Measurements from ENCODE around the gene DNAJB2. TPM values are rescaled to one million over a fixed set of nuclear protein-coding genes. Genes with fewer than 3 reads are reported as not detected.

DNAJB2 gene
- total RNA-seq, 4 donors from 2014 or later: 45.3 to 76.1 (median 54.9) TPM

GRCh38 chr2:219247678-219248642 lies 31.2 kb upstream of the DNAJB2 start:
- 68 to 93% methylated on average over 3 of the region's 17 CpGs for WGBS, 2 donors (ENCODE audit: low coverage in 1 of 2)
- ATAC-seq: no peak
- Histone ChIP-seq H3K27ac (peak overlapping the region in 3 of 4 donors; percentile 87 to 90 (median 88)), H3K4me3 (no peak overlapping the region), H3K36me3 (peaks cover 0 to 47% of the 10 kb centered on the region in 2 donors), H3K27me3 (no peaks in the 10 kb centered on the region), H3K4me1 (peaks cover 3 to 81% (median 25%) of the 10 kb centered on the region in 3 donors), H3K9me3 (no peaks in the 10 kb centered on the region)
- TF ChIP-seq POLR2A (IDR thresholded peaks at IDR 0.05): no peak
- TF ChIP-seq CTCF (IDR thresholded peaks at IDR 0.05): no peak
- no peak for TF ChIP-seq POLR2AphosphoS5 (IDR thresholded peaks at IDR 0.05)
- no peak for TF ChIP-seq EP300 (IDR thresholded peaks at IDR 0.05)

- H3K4me1 ChIP-seq: peaks cover 3 to 88% (median 27%) of the 10 kb centered on the region in 3 donors
- WGBS, 2 donors (ENCODE audit: low coverage in 1 of 2): 92% methylated on average over 2 of the region's 2 CpGs; no CpG with 5 or more reads in 1 of the 2 donors
- no peak for ATAC-seq
Measured at GRCh38 chr2:219248845-219249202, 30.3 kb upstream of the DNAJB2 start.

GRCh38 chr2:219249203-219249980 lies 29.8 kb upstream of the DNAJB2 start:
- peak overlapping the region in 1 of 2 donors; percentile 1 for H3K4me3 ChIP-seq
- peaks cover 3 to 89% (median 29%) of the 10 kb centered on the region in 3 donors for H3K4me1 ChIP-seq
- peak overlapping the region; percentile 45 to 90 (median 88) for H3K27ac ChIP-seq
- H3K36me3 ChIP-seq: peaks cover 0 to 47% of the 10 kb centered on the region in 2 donors
- 0% methylated on average over 1 of the region's 7 CpGs; no CpG with 5 or more reads in 1 of the 2 donors for WGBS, 2 donors (ENCODE audit: low coverage in 1 of 2)
- TF ChIP-seq POLR2A (IDR thresholded peaks at IDR 0.05) (no peak), CTCF (IDR thresholded peaks at IDR 0.05) (no peak), POLR2AphosphoS5 (IDR thresholded peaks at IDR 0.05) (peak; percentile 46), EP300 (IDR thresholded peaks at IDR 0.05) (no peak)
- H3K9me3 ChIP-seq: no peaks in the 10 kb centered on the region
- H3K27me3 ChIP-seq: no peaks in the 10 kb centered on the region
- ATAC-seq: peak; percentile 46

More at GRCh38 chr2:219248845-219249202, 30.3 kb upstream of the DNAJB2 start:
- no peaks in the 10 kb centered on the region for H3K9me3 ChIP-seq
- peaks cover 0 to 47% of the 10 kb centered on the region in 2 donors for H3K36me3 ChIP-seq
- peak overlapping the region in 1 of 2 donors; percentile 1 for H3K4me3 ChIP-seq
- H3K27me3 ChIP-seq: no peaks in the 10 kb centered on the region
- TF ChIP-seq EP300 (IDR thresholded peaks at IDR 0.05) (no peak), POLR2AphosphoS5 (IDR thresholded peaks at IDR 0.05) (no peak), CTCF (IDR thresholded peaks at IDR 0.05) (no peak), POLR2A (IDR thresholded peaks at IDR 0.05) (no peak)
- peak overlapping the region; percentile 45 to 90 (median 88) for H3K27ac ChIP-seq

- no peaks in the 10 kb centered on the region for H3K9me3 ChIP-seq
- 63 to 74% methylated on average over 3 to 15 of the region's 22 CpGs for WGBS, 2 donors (ENCODE audit: low coverage in 1 of 2)
- H3K27me3 ChIP-seq: no peaks in the 10 kb centered on the region
- no peak for ATAC-seq
- peaks cover 3 to 90% (median 34%) of the 10 kb centered on the region in 3 donors for H3K4me1 ChIP-seq
- peaks cover 0 to 47% of the 10 kb centered on the region in 2 donors for H3K36me3 ChIP-seq
- H3K27ac ChIP-seq: peak overlapping the region; percentile 17 to 90 (median 88)
- TF ChIP-seq POLR2AphosphoS5 (IDR thresholded peaks at IDR 0.05): no peak
- H3K4me3 ChIP-seq: no peak overlapping the region
Measured at GRCh38 chr2:219250049-219250781, 29.0 kb upstream of the DNAJB2 start.

All from gastroesophageal sphincter (tissue), 4 donors.